HepG2 (cell line): ENCODE results near the gene BSN. TPM values are rescaled to one million over a fixed set of nuclear protein-coding genes. Genes with fewer than 3 reads are reported as not detected.

Source experiments
- ATAC-seq: fragments of 200-7000 bp; cut with Tn5 transposase; 3 replicates; pipeline ENCODE4 v1.9.1; 2020; ENCODE audit warnings: mild to moderate bottlenecking, moderate library complexity
- BruUV-seq: library from RNA; stranded (reverse); fragments of 400-500 nt; replicated peaks from 2 replicates; lab custom pipeline; 2021; lab: Mats Ljungman, UMichigan
- CTCF ChIA-PET: fragments of 300-600 bp; formaldehyde crosslinking; extraction: SDS; loops from one replicate; lab custom pipeline; 2021; ENCODE audit warnings: low total read pairs, inconsistent platforms, low intra/inter-chr PET ratio; lab: Yijun Ruan, JAX
- POLR2A ChIA-PET: fragments of 350-600 bp; sonication (Branson Sonifier 250); formaldehyde crosslinking; loops from one replicate; lab custom pipeline; 2020; ENCODE audit warnings: antibody characterized with exemption, inconsistent platforms; lab: Yijun Ruan, JAX
- DNase-seq: peaks from one replicate; pipeline ENCODE4 v3.0.0-alpha.2; 2015; ENCODE audit warnings: low spot score
- FAIRE-seq: peaks from 3 replicates; lab custom pipeline; 2011; peaks lifted over from hg19 to GRCh38; lab: Jason Lieb, UNC
- H2AFZ ChIP-seq: one replicate; pipeline ENCODE4 v1.6.1; 2011; ENCODE audit warnings: low read length, inconsistent platforms
- H3K27ac ChIP-seq: fragments of 300-600 bp; 3 replicates; pipeline ENCODE4 v1.8.0; 2011; ENCODE audit warnings: mixed run types, mild to moderate bottlenecking, mixed read lengths, low read length, inconsistent platforms; ENCODE audit not compliant: insufficient read depth; ENCODE audit errors: extremely low read length
- H3K27me3 ChIP-seq, 2 experiments: fragments of 200-600 bp in 1 of 2; 2 replicates in 1 of 2; 3 replicates in 1 of 2; pipeline versions ENCODE4 v1.6.0 to v1.8.0; 2011; ENCODE audit warnings: low read length in 2 of 2, mild to moderate bottlenecking in 2 of 2, moderate library complexity in 2 of 2, inconsistent platforms in 1 of 2; ENCODE audit not compliant: insufficient read depth in 2 of 2, control insufficient read depth in 1 of 2
- H3K36me3 ChIP-seq, 2 experiments: fragments of 200-600 bp in 1 of 2; replicated peaks in 1 of 2; 2 replicates in 1 of 2; 3 replicates in 1 of 2; pipeline versions ENCODE4 v1.5.1 to v1.8.0; 2011; ENCODE audit warnings: low read length in 2 of 2, inconsistent platforms in 1 of 2; ENCODE audit not compliant: insufficient read depth in 2 of 2, control insufficient read depth in 1 of 2
- H3K4me1 ChIP-seq: 2 replicates; pipeline ENCODE4 v1.5.1; 2012; ENCODE audit warnings: low read length, inconsistent platforms; ENCODE audit not compliant: insufficient read depth
- H3K4me2 ChIP-seq: 2 replicates; pipeline ENCODE4 v1.6.0; 2011; ENCODE audit warnings: low read depth, low read length, inconsistent platforms
- H3K4me3 ChIP-seq, 3 experiments: fragments of 200-600 bp in 1 of 3; sonication (generic), shearing (Covaris generic) in 1 of 3; replicated peaks in 1 of 3; 2 replicates each; pipeline ENCODE4 v1.5.1; 2011 to 2016; ENCODE audit warnings: low read length in 3 of 3, inconsistent platforms in 2 of 3, low read depth in 2 of 3, mild to moderate bottlenecking in 2 of 3, control low read depth in 1 of 3, mixed read lengths in 1 of 3; ENCODE audit not compliant: insufficient read depth in 1 of 3
- H3K79me2 ChIP-seq: one replicate; pipeline ENCODE4 v1.6.1; 2011; ENCODE audit warnings: low read length, inconsistent platforms; ENCODE audit not compliant: insufficient read depth
- H3K9ac ChIP-seq: 2 replicates; pipeline ENCODE4 v1.6.0; 2011; ENCODE audit warnings: mild to moderate bottlenecking, low read depth, low read length, inconsistent platforms; ENCODE audit not compliant: insufficient read depth
- H3K9me3 ChIP-seq: 2 replicates; pipeline ENCODE4 v1.5.1; 2012; ENCODE audit warnings: mild to moderate bottlenecking, low read length
- H4K20me1 ChIP-seq: 2 replicates; pipeline ENCODE4 v1.6.0; 2011; ENCODE audit warnings: inconsistent platforms, mild to moderate bottlenecking, low read length, moderate library complexity; ENCODE audit not compliant: insufficient read depth
- FOSL1 ChIP-seq: sonication (generic); formaldehyde crosslinking; IDR thresholded peaks from 2 replicates; pipeline ENCODE4 v1.9.0; 2021; ENCODE audit warnings: missing genetic modification reagents, borderline replicate concordance
- IRF1 ChIP-seq: sonication (generic); formaldehyde crosslinking; IDR thresholded peaks from 2 replicates; pipeline ENCODE4 v1.4.0; 2020; ENCODE audit warnings: low read depth, mild to moderate bottlenecking, missing genetic modification reagents
- KAT7 ChIP-seq: IDR thresholded peaks from 2 replicates; pipeline ENCODE4 v1.6.1; 2018; ENCODE audit warnings: borderline replicate concordance, missing compliant biosample characterization
- POLR2AphosphoS2 ChIP-seq: IDR thresholded peaks from 2 replicates; pipeline ENCODE4 v1.6.1; 2011; ENCODE audit warnings: low read depth, low read length, improper control_type of control experiment
- ZFP90 ChIP-seq: sonication (generic); formaldehyde crosslinking; IDR thresholded peaks from 2 replicates; pipeline ENCODE4 v1.8.0; 2022; ENCODE audit warnings: missing genetic modification reagents, mild to moderate bottlenecking, inconsistent platforms, borderline replicate concordance
- ZNF12 ChIP-seq: sonication (generic); formaldehyde crosslinking; IDR thresholded peaks from 2 replicates; pipeline ENCODE4 v1.5.0; 2020; ENCODE audit warnings: missing genetic modification reagents
- ZNF576 ChIP-seq: sonication (generic); formaldehyde crosslinking; IDR thresholded peaks from 2 replicates; pipeline ENCODE4 v1.4.0; 2020; ENCODE audit warnings: mild to moderate bottlenecking, missing genetic modification reagents
- ZNF775 ChIP-seq: sonication (generic); formaldehyde crosslinking; IDR thresholded peaks from 2 replicates; pipeline ENCODE4 v1.4.0; 2020; ENCODE audit warnings: missing genetic modification reagents, mild to moderate bottlenecking, moderate library complexity, borderline replicate concordance
- WGBS: methylation state at CpG from one replicate; pipeline ENCODE4 v1.1.6; 2017; ENCODE audit warnings: low lambda C conversion rate; 5-methylcytosine and 5-hydroxymethylcytosine counted together
- in situ Hi-C: cut with HindIII; loops from 2 replicates; pipeline ENCODE4 v1.10.0; 2017; ENCODE audit warnings: low pct_unique_long_range_greater_than_20kb; ENCODE audit not compliant: extremely low pct_ligation_motif_present
- intact Hi-C: fragments of 100-400 bp; cut with micrococcal nuclease; formaldehyde crosslinking; loops from one replicate; pipeline ENCODE4 v1.10.0; 2022; ENCODE audit not compliant: unreplicated experiment
- polyA plus RNA-seq, 8 experiments: library from polyadenylated mRNA; depleted of rRNA in 3 of 8; stranded (reverse) in 7 of 8; unstranded in 1 of 8; fragments of >200 nt; fragmentation: Illumina TruSeq in 4 of 8; extraction: Trizol in 4 of 8; gene quantifications; 2 replicates each; pipeline versions ENCODE4 v1.2.1 to v1.2.3, GENCODE V29; 2011 to 2016; ENCODE audit warnings: low read depth in 4 of 8, missing spikeins in 1 of 8, mixed read lengths in 1 of 8; ENCODE audit not compliant: insufficient read depth in 1 of 8
- total RNA-seq, 5 experiments: library from RNA; depleted of rRNA; stranded (reverse); fragments of >200 nt; fragmentation: Illumina TruSeq; extraction: Trizol; gene quantifications; 2 replicates each; pipeline ENCODE4 v1.2.3, GENCODE V29; 2016; ENCODE audit warnings: low read depth in 1 of 5

Gene BSN
- total and polyA plus RNA-seq, 2 of the 13 experiments (the other 11 are each of a cell fraction or from before 2014, with no cell fraction given) = 0.42 to 0.86 TPM

- TF ChIP-seq ZNF775 (CRISPR knock-in tag) = no peak
- TF ChIP-seq ZNF576 (CRISPR knock-in tag) = no peak
- no peak for TF ChIP-seq KAT7 (CRISPR knock-in tag)
- no peak for TF ChIP-seq POLR2AphosphoS2
- TF ChIP-seq, all 625 proteins: peak for 0
Measured at GRCh38 chr3:49650177-49650576, 95.9 kb downstream of the BSN start (continued).

DNA sequence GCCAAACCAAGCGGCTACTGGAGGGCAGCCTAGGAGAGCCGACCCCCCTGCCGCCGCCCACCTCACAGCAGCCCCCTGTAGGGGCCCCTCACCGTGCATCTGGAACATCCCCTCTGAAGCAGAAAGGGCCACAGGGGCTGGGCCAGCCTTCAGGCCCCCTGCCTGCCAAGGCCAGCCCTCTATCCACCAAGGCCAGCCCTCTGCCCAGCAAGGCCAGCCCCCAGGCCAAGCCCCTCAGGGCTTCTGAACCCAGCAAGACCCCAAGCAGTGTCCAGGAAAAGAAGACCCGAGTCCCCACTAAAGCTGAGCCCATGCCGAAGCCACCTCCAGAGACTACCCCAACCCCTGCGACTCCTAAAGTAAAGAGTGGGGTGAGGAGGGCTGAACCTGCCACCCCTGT lies 96.4 kb downstream of the BSN start:
- POLR2A ChIA-PET = no interaction called here
- Histone ChIP-seq H3K4me1 (peaks cover 33% of the 10 kb centered on the region), H4K20me1 (no peaks in the 10 kb centered on the region), H3K4me2 (no peak overlapping the region), H3K27ac (no peak overlapping the region), H3K9ac (no peak overlapping the region), H2AFZ (no peak overlapping the region), H3K9me3 (no peaks in the 10 kb centered on the region), H3K36me3 (no peaks in the 10 kb centered on the region), H3K79me2 (no peaks in the 10 kb centered on the region), H3K27me3 (no peaks in the 10 kb centered on the region), H3K4me3 (no peak overlapping the region)
- DNase-seq (no peak), FAIRE-seq (no peak), ATAC-seq (no peak)
- CTCF ChIA-PET = no interaction called here
- in situ Hi-C loops (no loop called here), intact Hi-C loops (no loop called here)
- no peak for TF ChIP-seq ZFP90
- TF ChIP-seq IRF1 (CRISPR knock-in tag) = no peak
- TF ChIP-seq ZNF12 (CRISPR knock-in tag) = no peak
- TF ChIP-seq FOSL1 (CRISPR knock-in tag) = no peak
- WGBS = 91% methylated on average over 8 of the region's 8 CpGs
- BruUV-seq = no TSS peak
